Activated gamma-delta T cell (primary cell): ENCODE results near the gene ACE.

Experiments used
- DNase-seq: peaks from one replicate; lab custom pipeline; 2025; lab: John Stamatoyannopoulos, UW
- total RNA-seq, 2 donors: gene quantifications; one replicate each; lab custom pipeline; 2026; lab: John Stamatoyannopoulos, UW

The ACE gene
- total RNA-seq: 5.9 to 6.5 reads per million in 2 donors

- DNase-seq: peak; percentile 39
Measured at GRCh38 chr17:63476854-63477479, at the start of gene ACE. Gene ACE, plus strand, starts transcription at chr17:63477061. Its CDS starts 34 bp downstream, at chr17:63477095.

GRCh38 chr17:63429766-63430165, 47.1 kb upstream of the ACE start:
- DNase-seq: no peak

- no peak for DNase-seq
Measured at GRCh38 chr17:63430223-63430622, 46.6 kb upstream of the ACE start.

GRCh38 chr17:63431618-63431938, 45.3 kb upstream of the ACE start:
- DNase-seq: no peak

- DNase-seq: no peak
Measured at GRCh38 chr17:63431939-63432804, 44.7 kb upstream of the ACE start.

DNA sequence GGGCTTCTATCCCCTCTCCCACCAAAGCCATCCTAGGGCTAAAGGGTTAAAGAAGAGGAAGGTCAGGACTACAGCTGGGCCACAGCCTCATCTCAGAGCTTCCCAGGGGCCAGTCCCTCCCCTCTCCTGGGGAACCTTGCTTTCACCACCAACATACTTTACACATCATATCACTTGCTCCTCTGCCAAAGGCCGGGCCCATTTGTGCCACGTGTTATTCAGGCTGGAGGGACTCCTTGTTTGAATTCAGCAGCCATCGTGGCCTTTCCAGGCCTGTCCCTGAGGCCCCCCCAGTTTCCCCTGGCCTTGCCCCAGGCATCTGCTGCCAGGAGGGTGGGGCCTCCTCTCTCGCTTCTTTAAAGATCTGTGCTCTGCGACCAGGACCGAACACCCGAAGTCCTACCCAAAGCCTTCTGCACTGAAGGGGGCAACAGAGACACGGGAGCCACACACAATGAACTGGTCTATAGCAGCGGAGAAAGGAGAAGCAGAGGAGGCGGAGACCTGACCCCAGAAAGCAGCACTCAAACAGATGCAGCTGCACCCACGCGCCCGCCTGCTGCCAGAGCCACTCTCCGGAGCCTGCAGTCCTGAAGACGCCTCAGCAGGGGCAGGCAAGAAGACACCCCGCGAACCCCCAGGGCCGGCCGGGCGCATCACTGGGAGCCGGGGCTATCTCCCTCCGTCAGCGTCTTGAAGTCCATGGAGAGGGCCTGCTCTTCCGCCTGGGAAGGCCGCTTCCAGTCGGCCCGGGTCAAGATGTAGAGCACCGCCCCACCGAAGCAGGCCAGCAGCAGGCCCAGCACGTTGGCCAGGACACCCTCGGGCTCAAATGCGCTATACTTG, 42.9 kb upstream of the ACE start:
- DNase-seq: peak; percentile 21

DNA sequence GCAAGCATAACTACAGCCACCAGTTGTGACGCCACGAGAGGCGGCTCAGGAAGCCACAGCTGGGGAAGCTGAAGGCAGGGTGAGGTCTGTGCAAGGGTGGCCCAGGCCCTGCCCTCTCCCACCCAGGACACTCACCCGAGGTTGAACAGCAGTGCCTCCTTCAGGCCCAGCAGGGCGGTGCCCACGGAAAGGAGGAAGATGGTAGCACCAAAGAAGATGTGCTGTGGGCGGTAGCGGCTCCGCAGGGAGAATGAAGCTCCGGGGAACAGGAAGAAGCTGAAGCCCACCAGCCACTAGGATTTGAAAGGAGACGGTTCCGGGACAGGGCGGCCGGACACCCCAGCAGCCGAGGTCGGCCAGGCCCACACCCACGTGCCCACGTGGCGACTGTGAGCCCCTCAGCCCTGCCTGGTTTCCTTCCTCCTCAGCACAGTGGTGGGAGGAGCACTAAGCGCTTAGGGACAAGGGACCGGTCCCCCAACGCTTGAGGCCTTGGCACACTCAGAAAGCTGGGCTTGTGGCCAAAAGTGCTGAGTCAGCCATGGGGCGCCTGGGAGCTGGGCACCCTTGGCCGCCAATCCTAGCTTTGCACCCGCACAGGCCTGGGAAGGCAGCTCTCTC, 41.8 kb upstream of the ACE start:
- DNase-seq: peak; percentile 58

GRCh38 chr17:63435681-63436522, 41.0 kb upstream of the ACE start:
- peak; percentile 38 for DNase-seq

- DNase-seq: no peak
Measured at GRCh38 chr17:63436523-63437110, 40.2 kb upstream of the ACE start.

DNA sequence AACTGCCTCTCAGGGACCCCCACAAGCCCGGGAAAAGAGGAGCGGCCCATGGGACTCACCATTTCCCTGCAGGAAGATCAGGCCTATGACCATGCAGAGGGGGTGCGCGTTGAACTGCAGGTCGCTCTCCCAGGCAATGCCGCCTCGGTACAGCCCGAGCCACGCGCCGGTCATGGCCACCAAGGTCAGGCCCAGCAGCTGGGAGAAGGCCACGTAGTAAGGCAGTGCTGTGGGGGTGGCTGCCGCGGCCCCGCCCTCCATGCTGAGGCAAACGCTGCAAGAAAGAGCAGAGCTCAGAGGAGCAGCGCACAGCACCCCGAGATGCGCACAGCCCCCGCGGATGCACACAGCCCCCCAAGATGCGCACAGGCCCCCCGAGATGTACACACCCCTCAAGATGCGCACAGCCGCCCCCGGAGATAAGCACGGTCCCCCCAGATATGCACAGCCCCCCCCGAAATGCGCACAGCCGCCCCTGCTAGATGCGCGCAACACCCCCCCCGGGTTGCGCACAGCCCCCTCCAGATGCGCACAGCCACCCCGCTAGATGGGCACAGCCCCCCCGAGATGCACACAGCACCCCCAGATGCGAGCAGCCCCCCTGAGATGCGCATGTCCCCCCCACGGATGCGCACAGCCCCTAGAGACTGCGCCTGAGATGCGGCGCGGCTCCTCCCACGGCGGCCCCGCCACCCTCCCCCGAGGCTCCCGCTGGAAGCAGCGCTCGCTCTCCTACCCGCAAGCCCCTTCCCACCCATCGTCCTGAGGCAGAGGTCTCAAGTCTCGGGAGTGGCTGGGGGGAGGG, 39.4 kb upstream of the ACE start:
- DNase-seq: no peak

DNA sequence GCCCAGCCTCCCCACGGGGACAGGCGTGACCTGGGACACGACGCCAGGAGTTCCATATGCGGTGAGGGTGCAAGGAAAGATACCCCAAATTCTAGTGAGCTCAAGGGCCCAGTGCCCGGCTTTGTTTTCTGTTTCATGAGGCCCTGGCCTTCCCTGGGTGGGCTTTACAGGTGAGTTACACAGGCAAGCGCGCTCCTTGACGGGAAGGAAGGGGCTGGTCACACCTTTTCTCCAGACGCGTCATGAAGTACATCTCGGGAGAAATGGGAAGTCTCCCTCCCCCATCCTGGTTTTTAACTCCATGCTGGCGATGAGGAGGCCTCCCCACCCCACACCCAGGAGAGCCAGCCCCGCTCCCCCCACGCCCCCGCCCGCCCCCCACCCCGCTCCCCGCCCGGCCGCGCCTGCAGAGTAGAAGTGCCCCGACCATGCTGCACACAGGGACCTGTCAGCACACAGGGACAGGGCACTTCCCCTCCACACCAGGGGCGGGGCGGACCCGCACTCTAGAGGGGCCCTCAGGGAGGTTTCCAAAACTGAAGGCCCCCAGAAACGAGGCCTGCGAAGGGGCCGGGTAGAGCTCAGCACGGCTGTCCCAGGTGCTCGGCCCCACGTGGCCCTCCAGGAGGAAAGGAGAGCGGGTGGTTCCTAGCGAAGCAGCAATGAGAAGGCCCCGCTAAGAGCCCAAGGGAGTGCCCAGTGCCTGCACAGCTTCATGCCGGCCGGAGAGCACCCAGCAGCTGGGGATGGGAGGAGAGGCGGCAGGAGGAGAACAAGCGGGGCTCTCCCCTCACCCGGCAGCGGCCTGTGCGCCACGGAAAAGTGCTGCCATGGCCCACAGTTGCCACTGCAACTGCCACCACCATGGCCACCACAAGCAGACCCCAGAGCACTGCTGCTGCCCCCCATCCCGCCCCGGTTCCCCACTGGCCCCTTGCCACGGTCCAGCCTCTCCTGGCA, 38.5 kb upstream of the ACE start:
- DNase-seq: no peak

- DNase-seq: no peak
Measured at GRCh38 chr17:63439687-63440086, 37.2 kb upstream of the ACE start.

- DNase-seq: peak; percentile 33
Measured at GRCh38 chr17:63440127-63440769, 36.6 kb upstream of the ACE start.

- DNase-seq: no peak
Measured at GRCh38 chr17:63440770-63441335, 36.0 kb upstream of the ACE start.

DNA sequence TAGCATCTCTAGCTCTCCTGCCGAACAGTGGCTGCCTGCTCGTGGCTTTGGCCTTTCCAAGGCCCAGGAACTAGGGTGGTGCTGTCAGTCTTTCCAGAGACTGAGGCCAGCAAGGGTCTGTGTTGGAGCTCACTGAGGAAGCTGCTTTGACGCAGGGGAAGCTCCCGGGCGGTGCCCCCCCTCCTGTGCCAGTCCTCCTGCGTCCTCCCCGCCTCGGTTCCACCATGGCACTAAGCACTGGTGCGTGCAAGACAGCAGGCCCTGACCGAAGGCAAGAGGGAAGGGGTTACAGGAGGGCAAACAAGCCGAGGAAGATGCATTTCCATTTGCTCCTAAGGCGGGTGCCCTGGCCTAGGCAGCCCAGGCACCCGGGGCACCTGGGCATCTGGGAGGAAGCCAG, 35.2 kb upstream of the ACE start:
- DNase-seq: no peak

DNA sequence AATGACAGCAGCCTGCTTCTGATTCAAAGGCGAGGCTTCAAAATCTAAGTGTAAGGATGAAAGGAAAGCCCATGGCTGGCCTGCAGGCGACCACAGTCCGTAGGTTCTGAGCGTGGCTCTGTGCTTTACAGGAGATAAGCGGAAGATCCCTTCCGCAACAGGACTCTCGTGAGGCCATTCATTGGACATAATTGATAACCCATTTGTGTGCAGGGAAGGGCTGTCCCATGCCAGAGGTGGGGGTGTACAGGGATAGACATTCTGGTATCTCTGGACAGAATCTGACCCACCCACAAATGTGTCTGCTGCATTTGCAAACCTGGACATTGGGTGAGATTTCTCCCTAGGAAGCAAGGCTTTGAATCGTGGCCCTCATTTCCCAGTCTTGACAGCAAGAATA, 34.8 kb upstream of the ACE start:
- no peak for DNase-seq

- DNase-seq: no peak
Measured at GRCh38 chr17:63442549-63443035, 34.3 kb upstream of the ACE start.

DNA sequence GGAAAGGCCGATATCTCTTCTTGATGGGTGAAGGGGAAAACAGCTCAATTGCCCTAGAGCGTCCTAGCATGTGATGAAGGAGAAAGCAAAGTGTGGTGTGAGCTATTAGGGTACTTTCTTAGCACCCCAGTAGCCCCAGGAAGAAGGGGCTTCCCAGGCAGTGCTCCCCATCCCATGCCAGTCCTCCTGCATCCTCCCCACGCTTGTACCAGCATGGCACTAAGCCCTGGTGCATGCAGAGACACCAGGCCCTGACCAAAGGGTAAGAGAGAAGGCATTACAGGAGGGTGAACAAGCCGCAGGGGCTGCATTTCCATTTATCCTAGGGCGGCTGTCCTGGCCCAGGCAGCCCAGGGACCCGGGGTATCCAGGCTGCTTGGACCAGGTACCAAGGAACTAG, 33.8 kb upstream of the ACE start:
- no peak for DNase-seq
